OCI-LY3 (cell line): ENCODE results near the gene KANK4.

Experiments used
- CTCF ChIP-seq: fragments of 200-600, 300-600 bp; sonication (generic); IDR thresholded peaks from 2 replicates; pipeline ENCODE4 v1.5.1; 2014; ENCODE audit warnings: antibody characterized with exemption, low read length, low read depth
- EZH2phosphoT487 ChIP-seq: fragments of 200-600 bp; shearing (Covaris generic); IDR thresholded peaks from 2 replicates; pipeline ENCODE4 v1.6.1; 2018; ENCODE audit warnings: antibody characterized with exemption, mixed run types, low read depth

DNA sequence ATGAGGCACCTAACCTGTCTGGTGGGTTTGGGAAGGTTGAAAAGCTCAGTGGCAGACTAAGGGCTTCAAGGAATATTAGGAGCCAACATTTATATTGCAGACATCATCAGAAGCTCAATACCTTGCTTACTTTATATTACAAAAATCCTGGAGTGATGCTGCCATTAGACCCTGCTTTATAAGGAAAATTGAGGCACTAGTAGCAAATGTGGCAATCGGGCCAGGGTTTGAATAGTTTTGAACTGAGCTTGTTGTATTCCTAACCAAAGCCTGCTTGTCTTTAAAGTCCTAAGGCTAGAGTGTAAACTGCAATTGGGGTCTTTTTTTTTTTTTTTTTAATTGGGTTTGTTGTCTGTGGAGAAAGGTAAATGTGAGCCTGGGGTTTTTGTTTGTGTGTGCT, 110.3 kb downstream of the KANK4 start:
- TF ChIP-seq EZH2phosphoT487 (no peak), CTCF (no peak)
